SH-SY5Y (cell line): Measurements from ENCODE around the gene EPC2.

Experiments used
- GATA2 ChIP-seq: IDR thresholded peaks from 2 replicates; pipeline ENCODE4 v1.6.1; 2011; ENCODE audit warnings: mild to moderate bottlenecking, low read depth, low read length
- GATA3 ChIP-seq: IDR thresholded peaks from 2 replicates; pipeline ENCODE4 v1.6.1; 2011; ENCODE audit warnings: low read depth, mild to moderate bottlenecking, low read length, moderate library complexity

GRCh38 chr2:148627224-148627623 is 17.3 kb upstream of the EPC2 start:
- TF ChIP-seq GATA3 (no peak), GATA2 (no peak)
